ENCODE results near the gene BFSP1.

The BFSP1 gene

GRCh38 chr20:17467120-17467655 is 64.0 kb downstream of the BFSP1 start:
- Histone ChIP-seq H3K4me1 (no peaks in the 10 kb centered on the region), H2AFZ (no peak overlapping the region), H3K9ac (no peak overlapping the region), H3K9me3 (ENCODE audit: control insufficient read depth, low read length) (no peaks in the 10 kb centered on the region), H3K4me2 (ENCODE audit: low read length) (no peak overlapping the region), H3K79me2 (no peaks in the 10 kb centered on the region), H3K36me3 (ENCODE audit: control insufficient read depth, insufficient read depth, low read length) (no peaks in the 10 kb centered on the region), H3K27ac (no peak overlapping the region), H3K27me3 (ENCODE audit: control insufficient read depth, insufficient read depth, low read length) (no peaks in the 10 kb centered on the region), H3K4me3 (ENCODE audit: low read depth, low read length) (no peak overlapping the region)
- TF ChIP-seq CTCF (IDR thresholded peaks at IDR 0.05): no peak

DNA sequence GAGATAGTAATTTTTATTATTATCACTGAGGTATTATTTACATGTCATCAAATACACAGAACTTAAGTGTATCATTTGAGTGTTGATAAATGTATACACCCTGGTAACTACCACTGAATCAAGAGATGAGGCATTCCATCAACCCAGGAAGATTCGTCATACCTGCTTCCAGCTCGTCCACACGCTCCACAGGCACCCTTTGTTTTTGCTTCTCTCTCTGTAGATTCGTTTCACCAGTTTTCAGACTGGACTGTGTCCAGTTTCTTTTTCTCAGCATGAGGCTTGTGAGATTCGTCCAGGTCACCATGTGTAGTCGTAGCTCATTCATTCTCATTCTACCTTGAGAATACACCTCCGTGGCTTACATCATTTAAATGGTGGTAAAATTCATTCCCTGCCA is 64.5 kb downstream of the BFSP1 start:
- H3K4me3 ChIP-seq (ENCODE audit: low read depth, low read length): no peak overlapping the region
- no peaks in the 10 kb centered on the region for H3K36me3 ChIP-seq (ENCODE audit: control insufficient read depth, insufficient read depth, low read length)
- no peak overlapping the region for H2AFZ ChIP-seq
- no peak overlapping the region for H3K27ac ChIP-seq
- no peaks in the 10 kb centered on the region for H3K79me2 ChIP-seq
- H3K9ac ChIP-seq: no peak overlapping the region
- H3K27me3 ChIP-seq (ENCODE audit: control insufficient read depth, insufficient read depth, low read length): no peaks in the 10 kb centered on the region
- no peaks in the 10 kb centered on the region for H3K9me3 ChIP-seq (ENCODE audit: control insufficient read depth, low read length)
- no peak for TF ChIP-seq CTCF (IDR thresholded peaks at IDR 0.05)
- no peaks in the 10 kb centered on the region for H3K4me1 ChIP-seq
- H3K4me2 ChIP-seq (ENCODE audit: low read length): no peak overlapping the region

DNA sequence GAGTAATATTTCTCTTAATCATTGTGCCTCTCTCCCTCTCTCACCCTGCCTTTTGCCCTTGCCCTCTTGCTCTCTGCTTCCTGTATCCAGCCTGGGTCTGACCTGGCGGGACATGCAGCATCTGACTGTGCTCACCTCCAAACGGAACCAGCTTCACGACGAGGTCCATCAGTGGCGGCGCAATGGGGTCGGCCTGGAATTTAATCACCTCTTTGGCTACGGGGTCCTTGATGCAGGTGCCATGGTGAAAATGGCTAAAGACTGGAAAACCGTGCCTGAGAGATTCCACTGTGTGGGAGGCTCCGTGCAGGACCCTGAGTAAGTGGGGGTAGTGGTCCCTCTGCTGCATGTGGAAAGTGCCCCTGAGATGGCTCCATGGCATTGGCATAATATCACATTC is 65.9 kb downstream of the BFSP1 start:
- H3K4me3 ChIP-seq (ENCODE audit: low read depth, low read length): no peak overlapping the region
- H2AFZ ChIP-seq: no peak overlapping the region
- no peaks in the 10 kb centered on the region for H3K27me3 ChIP-seq (ENCODE audit: control insufficient read depth, insufficient read depth, low read length)
- H3K36me3 ChIP-seq (ENCODE audit: control insufficient read depth, insufficient read depth, low read length): no peaks in the 10 kb centered on the region
- H3K4me2 ChIP-seq (ENCODE audit: low read length): no peak overlapping the region
- H3K4me1 ChIP-seq: no peaks in the 10 kb centered on the region
- no peak for TF ChIP-seq CTCF (IDR thresholded peaks at IDR 0.05)
- no peaks in the 10 kb centered on the region for H3K79me2 ChIP-seq
- no peak overlapping the region for H3K9ac ChIP-seq
- no peak overlapping the region for H3K27ac ChIP-seq
- no peaks in the 10 kb centered on the region for H3K9me3 ChIP-seq (ENCODE audit: control insufficient read depth, low read length)

DNA sequence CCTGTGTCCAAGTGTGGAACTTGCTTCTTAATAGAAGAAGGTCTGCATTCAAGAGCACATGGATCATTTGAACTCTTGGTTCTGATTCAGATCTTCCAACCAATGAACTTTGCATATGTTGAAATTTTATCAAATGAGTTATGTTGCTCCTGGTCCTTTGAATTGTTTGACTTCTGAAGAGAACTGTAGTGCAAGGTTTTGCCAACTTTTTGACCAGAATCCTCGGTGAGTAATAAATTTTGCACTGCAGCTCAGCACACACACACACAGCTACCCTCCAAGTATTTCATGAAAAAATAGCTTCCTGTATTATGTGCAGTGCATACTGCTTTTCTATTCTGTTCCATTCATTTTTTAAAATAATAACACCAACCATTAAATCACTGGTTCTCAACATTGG is 67.5 kb downstream of the BFSP1 start:
- Histone ChIP-seq H3K4me2 (ENCODE audit: low read length) (no peak overlapping the region), H3K9ac (no peak overlapping the region), H3K79me2 (no peaks in the 10 kb centered on the region), H3K27ac (no peak overlapping the region), H3K4me3 (ENCODE audit: low read depth, low read length) (no peak overlapping the region), H3K9me3 (ENCODE audit: control insufficient read depth, low read length) (no peaks in the 10 kb centered on the region), H3K36me3 (ENCODE audit: control insufficient read depth, insufficient read depth, low read length) (no peaks in the 10 kb centered on the region), H3K27me3 (ENCODE audit: control insufficient read depth, insufficient read depth, low read length) (no peaks in the 10 kb centered on the region), H3K4me1 (no peaks in the 10 kb centered on the region), H2AFZ (no peak overlapping the region)
- TF ChIP-seq CTCF (IDR thresholded peaks at IDR 0.05): no peak

GRCh38 chr20:17461941-17462340 is 69.2 kb downstream of the BFSP1 start:
- no peak overlapping the region for H2AFZ ChIP-seq
- no peak overlapping the region for H3K4me2 ChIP-seq (ENCODE audit: low read length)
- no peaks in the 10 kb centered on the region for H3K79me2 ChIP-seq
- no peaks in the 10 kb centered on the region for H3K36me3 ChIP-seq (ENCODE audit: control insufficient read depth, insufficient read depth, low read length)
- H3K27me3 ChIP-seq (ENCODE audit: control insufficient read depth, insufficient read depth, low read length): no peaks in the 10 kb centered on the region
- H3K27ac ChIP-seq: no peak overlapping the region
- H3K4me3 ChIP-seq (ENCODE audit: low read depth, low read length): no peak overlapping the region
- H3K4me1 ChIP-seq: no peaks in the 10 kb centered on the region
- H3K9me3 ChIP-seq (ENCODE audit: control insufficient read depth, low read length): no peaks in the 10 kb centered on the region
- no peak for TF ChIP-seq CTCF (IDR thresholded peaks at IDR 0.05)
- no peak overlapping the region for H3K9ac ChIP-seq
